Astrocyte (in vitro differentiated cells and primary cell): ENCODE data around the gene PRELID3B.

Source experiments
- CTCF ChIP-seq: IDR thresholded peaks from 2 replicates; pipeline ENCODE4 v1.5.1; 2011; ENCODE audit warnings: low read depth, mild to moderate bottlenecking, inconsistent platforms, low read length, moderate library complexity; ENCODE audit not compliant: insufficient read depth
- EZH2 ChIP-seq: IDR thresholded peaks from 2 replicates; pipeline ENCODE4 v1.6.1; 2012; ENCODE audit warnings: mild to moderate bottlenecking, low read length, inconsistent platforms; ENCODE audit not compliant: insufficient read depth

- TF ChIP-seq CTCF: no peak
- TF ChIP-seq EZH2: no peak
Observed at GRCh38 chr20:58994390-58995159, 48.0 kb downstream of the PRELID3B start.
